GM12873 (cell line): ENCODE results near the gene APOB.

Experiments used
- TF ChIP-seq, protein P1 (sequence below): IDR thresholded peaks from 2 replicates; pipeline ENCODE4 v1.5.1; 2012; ENCODE audit warnings: low read depth, mild to moderate bottlenecking, moderate library complexity, low read length, control low read depth; ENCODE audit not compliant: insufficient read depth; ENCODE audit errors: missing control alignments

Gene APOB

DNA sequence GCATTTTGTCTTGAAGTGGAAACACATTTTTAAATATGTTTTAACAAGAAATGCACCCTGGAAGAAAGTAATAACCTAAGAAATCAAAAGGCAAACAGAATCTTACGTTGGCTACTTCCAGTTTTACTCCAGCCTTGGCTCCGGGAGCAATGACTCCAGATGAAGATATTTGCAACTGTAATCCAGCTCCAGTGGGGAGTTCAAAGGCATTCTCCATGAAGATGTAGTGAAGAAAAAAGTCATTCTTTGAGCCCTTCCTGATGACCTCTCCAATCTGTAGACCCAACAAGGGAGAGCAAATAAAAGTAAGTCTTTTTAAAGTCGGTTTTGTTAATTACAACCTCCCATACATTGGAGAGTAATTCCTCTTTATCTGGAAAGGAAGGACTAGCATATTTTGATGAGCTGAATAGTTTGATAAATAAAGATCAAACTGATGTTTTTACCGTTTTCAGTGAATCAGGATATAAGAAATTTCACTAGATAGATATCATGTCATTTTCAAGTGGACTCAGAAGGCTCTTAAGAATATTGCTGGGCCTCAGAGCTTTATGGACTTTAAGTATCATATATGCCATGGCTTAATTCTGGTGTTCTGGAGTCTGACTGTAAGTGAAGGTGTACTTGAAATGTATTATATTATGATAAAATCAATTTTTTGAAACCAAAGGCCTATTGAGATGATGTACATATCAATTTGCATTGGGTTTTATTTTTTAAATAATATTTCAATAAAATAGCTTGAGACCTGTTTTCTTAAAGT is 20.3 kb downstream of the APOB start:
- TF ChIP-seq, protein P1, sequence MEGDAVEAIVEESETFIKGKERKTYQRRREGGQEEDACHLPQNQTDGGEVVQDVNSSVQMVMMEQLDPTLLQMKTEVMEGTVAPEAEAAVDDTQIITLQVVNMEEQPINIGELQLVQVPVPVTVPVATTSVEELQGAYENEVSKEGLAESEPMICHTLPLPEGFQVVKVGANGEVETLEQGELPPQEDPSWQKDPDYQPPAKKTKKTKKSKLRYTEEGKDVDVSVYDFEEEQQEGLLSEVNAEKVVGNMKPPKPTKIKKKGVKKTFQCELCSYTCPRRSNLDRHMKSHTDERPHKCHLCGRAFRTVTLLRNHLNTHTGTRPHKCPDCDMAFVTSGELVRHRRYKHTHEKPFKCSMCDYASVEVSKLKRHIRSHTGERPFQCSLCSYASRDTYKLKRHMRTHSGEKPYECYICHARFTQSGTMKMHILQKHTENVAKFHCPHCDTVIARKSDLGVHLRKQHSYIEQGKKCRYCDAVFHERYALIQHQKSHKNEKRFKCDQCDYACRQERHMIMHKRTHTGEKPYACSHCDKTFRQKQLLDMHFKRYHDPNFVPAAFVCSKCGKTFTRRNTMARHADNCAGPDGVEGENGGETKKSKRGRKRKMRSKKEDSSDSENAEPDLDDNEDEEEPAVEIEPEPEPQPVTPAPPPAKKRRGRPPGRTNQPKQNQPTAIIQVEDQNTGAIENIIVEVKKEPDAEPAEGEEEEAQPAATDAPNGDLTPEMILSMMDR: no peak

- TF ChIP-seq, protein P1: no peak
Measured at GRCh38 chr2:21022792-21023367, 21.0 kb downstream of the APOB start.

- TF ChIP-seq, protein P1: no peak
Measured at GRCh38 chr2:21021430-21021829, 22.4 kb downstream of the APOB start.

DNA sequence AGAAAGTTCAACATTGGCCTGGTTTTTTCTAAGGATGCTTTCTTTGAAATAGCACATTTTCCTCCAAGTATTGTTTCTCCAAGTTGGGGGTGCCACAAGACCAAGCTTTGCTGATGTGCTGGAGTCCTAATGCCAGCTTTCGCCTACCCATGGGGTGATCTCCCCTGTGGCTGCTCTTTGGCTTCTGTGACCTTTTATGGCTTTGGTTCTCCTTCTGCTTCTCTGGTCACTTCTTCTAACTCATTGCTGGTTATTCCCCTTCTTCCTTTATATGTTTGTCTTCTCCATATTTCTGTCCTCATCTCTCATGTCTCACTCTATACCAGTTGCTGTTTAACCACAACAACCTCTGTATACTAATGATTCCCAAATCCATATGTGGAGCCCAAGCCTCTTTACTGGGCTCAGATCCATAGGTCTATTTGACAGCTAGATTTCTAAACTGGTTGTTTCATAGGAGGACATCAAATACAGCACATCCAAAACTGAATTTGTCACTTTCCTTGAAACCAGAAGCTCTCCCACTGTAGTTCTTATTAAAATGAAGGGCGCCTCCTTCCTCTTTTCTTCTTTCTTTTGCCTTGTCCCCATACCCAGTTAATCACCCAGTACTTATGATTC is 23.1 kb downstream of the APOB start:
- TF ChIP-seq, protein P1: no peak

- TF ChIP-seq, protein P1: no peak
Measured at GRCh38 chr2:21020031-21020667, 23.7 kb downstream of the APOB start.

- TF ChIP-seq, protein P1: no peak
Measured at GRCh38 chr2:21019678-21020021, 24.2 kb downstream of the APOB start.
